Esophagus muscularis mucosa (tissue), 4 donors: ENCODE data around the gene KRTAP5-6. TPM values are rescaled to one million over a fixed set of nuclear protein-coding genes. Genes with fewer than 3 reads are reported as not detected.

Experiments
- DNase-seq: peaks from one replicate; pipeline ENCODE4 v3.0.0-alpha.2; 2017; ENCODE audit errors: extremely low spot score
- H3K27ac ChIP-seq, 4 donors: fragments of 200-600 bp; sonication (generic); replicated peaks in 1 of 4; 1 replicate in 3 of 4; 2 replicates in 1 of 4; pipeline ENCODE4 v1.5.1; 2016 to 2019; ENCODE audit warnings: mild to moderate bottlenecking in 1 of 4
- H3K27me3 ChIP-seq, 4 donors: fragments of 200-600 bp; sonication (generic); one replicate each; pipeline versions ENCODE4 v1.5.1 to v1.6.0; 2016 to 2019
- H3K36me3 ChIP-seq, 4 donors: fragments of 200-600 bp; sonication (generic); one replicate each; pipeline ENCODE4 v1.5.1; 2016 to 2019
- H3K4me1 ChIP-seq, 4 donors: fragments of 200-600 bp; sonication (generic); one replicate each; pipeline ENCODE4 v1.5.1; 2016 to 2019
- H3K4me3 ChIP-seq, 4 donors: fragments of 200-600 bp; sonication (generic); 1 replicate in 2 of 4; 2 replicates in 2 of 4; pipeline ENCODE4 v1.5.1; 2016 to 2019; ENCODE audit warnings: mild to moderate bottlenecking in 4 of 4, moderate library complexity in 1 of 4
- H3K9me3 ChIP-seq, 4 donors: fragments of 200-600 bp; sonication (generic); 1 replicate in 3 of 4; 2 replicates in 1 of 4; pipeline ENCODE4 v1.5.1; 2016 to 2019
- EP300 ChIP-seq: sonication (generic); formaldehyde crosslinking; IDR thresholded peaks from one replicate; pipeline ENCODE4 v1.6.1; 2017; ENCODE audit warnings: antibody characterized with exemption
- POLR2A ChIP-seq: fragments of 450-650 bp; IDR thresholded peaks from one replicate; pipeline ENCODE4 v1.6.1; 2017; ENCODE audit warnings: antibody characterized with exemption, moderate library complexity, mild to moderate bottlenecking, low read depth
- POLR2AphosphoS5 ChIP-seq, 2 donors: sonication (generic); formaldehyde crosslinking; IDR thresholded peaks; one replicate each; pipeline ENCODE4 v1.6.1; 2017; ENCODE audit warnings: antibody characterized with exemption in 2 of 2
- WGBS: methylation state at CpG from one replicate; pipeline ENCODE4 v1.1.5; 2018; 5-methylcytosine and 5-hydroxymethylcytosine counted together
- intact Hi-C: fragments of 100-400 bp; cut with DNase I; formaldehyde crosslinking; loops from one replicate; pipeline ENCODE4 v1.15.1; 2023
- total RNA-seq, 4 donors: library from RNA; depleted of rRNA; stranded (reverse); fragments of >200 nt; gene quantifications; one replicate each; pipeline versions ENCODE4 v1.1.0 to v1.2.1, GENCODE V29; 2016
- TF ChIP-seq, protein P1 (sequence below), 3 experiments: fragments of 200-600 bp in 2 of 3; fragments of 450-650 bp in 1 of 3; sonication (generic) in 2 of 3; IDR thresholded peaks; one replicate each; pipeline ENCODE4 v1.5.1; 2017 to 2019; ENCODE audit warnings: antibody characterized with exemption in 3 of 3, mild to moderate bottlenecking in 2 of 3, moderate library complexity in 1 of 3

The KRTAP5-6 gene
- total RNA-seq, 4 donors from 2014 or later, result not detected

DNA sequence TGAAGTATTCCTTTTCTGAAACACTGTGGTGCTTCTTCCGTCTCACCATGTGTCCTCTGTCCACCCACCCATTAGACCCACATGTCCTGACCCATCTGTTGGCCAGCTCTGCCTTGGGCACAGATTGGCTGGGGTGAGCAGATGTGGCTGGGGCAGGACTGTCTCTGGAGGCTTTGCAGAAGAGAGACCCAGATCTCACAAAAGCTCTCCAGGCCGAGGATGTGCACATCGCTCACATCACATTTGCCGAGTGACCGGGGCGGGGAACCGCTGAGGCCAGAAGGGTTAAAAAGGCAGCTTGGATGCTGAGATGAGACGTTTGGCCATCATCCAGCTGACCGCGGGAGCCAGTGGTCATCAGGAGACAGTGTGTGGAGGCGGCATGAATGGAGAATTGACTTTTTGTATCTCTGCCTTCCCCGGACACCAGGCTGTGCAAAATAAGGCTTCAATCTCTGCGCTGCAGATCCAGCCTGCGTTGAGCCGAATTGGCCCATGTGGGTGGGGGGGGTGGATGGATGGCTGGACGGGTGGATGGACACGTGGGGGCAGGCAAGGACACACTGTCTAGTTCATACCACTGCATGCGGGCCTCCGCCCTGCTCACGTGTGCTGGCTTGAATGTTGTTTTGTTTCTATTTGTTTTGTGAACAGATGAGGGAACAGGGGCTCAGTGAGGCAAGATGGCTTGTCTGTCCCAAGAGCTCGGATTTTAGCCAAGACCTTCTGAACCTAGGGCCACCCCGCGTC, 47.3 kb downstream of the KRTAP5-6 start:
- no peak overlapping the region for H3K27ac ChIP-seq
- H3K4me3 ChIP-seq, result no peak overlapping the region
- 75% methylated on average over 22 of the region's 23 CpGs for WGBS
- no peaks in the 10 kb centered on the region for H3K36me3 ChIP-seq
- H3K9me3 ChIP-seq, result no peaks in the 10 kb centered on the region
- no peak for DNase-seq
- peaks cover 0 to 41% (median 0%) of the 10 kb centered on the region in 4 donors for H3K27me3 ChIP-seq
- intact Hi-C loops, result no loop called here
- H3K4me1 ChIP-seq, result peaks cover 6 to 16% (median 11%) of the 10 kb centered on the region in 4 donors
- TF ChIP-seq POLR2A (no peak), POLR2AphosphoS5 (IDR thresholded peaks at IDR 0.05) (no peak)
- TF ChIP-seq, protein P1, sequence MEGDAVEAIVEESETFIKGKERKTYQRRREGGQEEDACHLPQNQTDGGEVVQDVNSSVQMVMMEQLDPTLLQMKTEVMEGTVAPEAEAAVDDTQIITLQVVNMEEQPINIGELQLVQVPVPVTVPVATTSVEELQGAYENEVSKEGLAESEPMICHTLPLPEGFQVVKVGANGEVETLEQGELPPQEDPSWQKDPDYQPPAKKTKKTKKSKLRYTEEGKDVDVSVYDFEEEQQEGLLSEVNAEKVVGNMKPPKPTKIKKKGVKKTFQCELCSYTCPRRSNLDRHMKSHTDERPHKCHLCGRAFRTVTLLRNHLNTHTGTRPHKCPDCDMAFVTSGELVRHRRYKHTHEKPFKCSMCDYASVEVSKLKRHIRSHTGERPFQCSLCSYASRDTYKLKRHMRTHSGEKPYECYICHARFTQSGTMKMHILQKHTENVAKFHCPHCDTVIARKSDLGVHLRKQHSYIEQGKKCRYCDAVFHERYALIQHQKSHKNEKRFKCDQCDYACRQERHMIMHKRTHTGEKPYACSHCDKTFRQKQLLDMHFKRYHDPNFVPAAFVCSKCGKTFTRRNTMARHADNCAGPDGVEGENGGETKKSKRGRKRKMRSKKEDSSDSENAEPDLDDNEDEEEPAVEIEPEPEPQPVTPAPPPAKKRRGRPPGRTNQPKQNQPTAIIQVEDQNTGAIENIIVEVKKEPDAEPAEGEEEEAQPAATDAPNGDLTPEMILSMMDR (IDR thresholded peaks at IDR 0.05), result no peak

DNA sequence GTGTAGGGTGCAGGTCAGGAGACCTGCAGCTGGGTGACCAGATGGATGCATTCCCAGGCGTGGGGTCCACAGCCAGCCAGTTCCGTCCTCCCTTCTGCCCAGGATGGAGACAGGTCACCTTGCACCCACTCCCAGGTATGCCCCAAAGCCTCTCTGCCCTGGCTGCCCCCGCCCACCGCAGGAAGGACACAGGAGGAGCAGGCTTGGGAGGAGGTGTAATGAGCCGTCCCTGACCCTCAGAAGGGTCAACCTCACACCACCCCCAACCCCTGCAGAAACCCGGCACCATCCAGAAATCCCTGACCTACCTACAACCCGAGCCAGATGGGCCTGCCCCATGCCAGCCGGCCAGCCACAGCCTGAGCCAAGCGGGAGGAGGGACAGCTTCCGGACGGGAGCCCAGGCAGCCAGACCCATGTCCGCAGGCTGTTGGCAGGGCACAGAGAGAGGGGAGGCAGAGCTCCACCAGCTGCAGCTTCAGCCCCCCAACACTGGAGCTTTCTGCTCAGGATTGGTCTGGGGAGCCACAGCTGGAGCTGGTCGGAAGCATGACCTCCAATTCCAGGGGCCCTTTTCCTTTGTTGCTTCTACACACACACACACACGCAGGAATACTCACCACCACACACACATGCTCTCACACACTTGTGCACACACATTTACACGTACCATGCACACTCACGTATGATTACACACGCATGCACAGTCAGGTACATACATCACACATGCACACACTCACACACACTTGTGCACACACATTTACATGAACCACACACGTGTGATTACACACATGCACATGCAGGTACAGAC, 48.1 kb downstream of the KRTAP5-6 start:
- H3K4me3 ChIP-seq, result no peak overlapping the region
- no peaks in the 10 kb centered on the region for H3K9me3 ChIP-seq
- 82% methylated on average over 7 of the region's 18 CpGs for WGBS
- TF ChIP-seq, protein P1 (IDR thresholded peaks at IDR 0.05), result no peak
- no peak for TF ChIP-seq POLR2A
- TF ChIP-seq POLR2AphosphoS5 (IDR thresholded peaks at IDR 0.05), result no peak
- no peak for TF ChIP-seq EP300
- no peak overlapping the region for H3K27ac ChIP-seq
- intact Hi-C loops, result no loop called here
- H3K36me3 ChIP-seq, result no peaks in the 10 kb centered on the region
- H3K4me1 ChIP-seq, result peaks cover 12 to 24% (median 19%) of the 10 kb centered on the region in 4 donors
- peaks cover 0 to 41% (median 0%) of the 10 kb centered on the region in 4 donors for H3K27me3 ChIP-seq
- DNase-seq, result no peak

DNA sequence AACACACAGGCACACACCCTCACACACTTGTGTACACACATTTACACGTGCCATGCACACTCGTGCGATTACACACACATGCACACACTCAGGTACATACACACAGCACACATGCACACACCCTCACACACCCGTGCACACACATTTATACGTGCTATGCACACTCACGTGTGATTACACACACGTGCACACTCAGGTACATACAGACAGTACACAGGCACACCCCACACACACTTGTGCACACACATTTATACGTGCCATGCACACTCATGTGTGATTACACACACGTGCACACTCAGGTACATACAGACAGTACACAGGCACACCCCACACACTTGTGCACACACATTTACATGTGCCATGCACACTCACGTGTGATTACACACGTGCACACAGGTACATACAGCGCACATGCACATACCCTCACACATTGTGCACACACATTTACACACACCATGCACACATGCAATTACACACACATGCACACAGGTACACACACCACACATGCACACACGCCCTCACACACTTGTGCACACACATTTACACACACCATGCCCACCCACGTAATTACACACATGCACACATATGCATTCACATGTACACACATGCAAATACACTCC, 48.8 kb downstream of the KRTAP5-6 start:
- intact Hi-C loops, result no loop called here
- DNase-seq, result no peak
- Histone ChIP-seq H3K4me3 (no peak overlapping the region), H3K27me3 (peaks cover 0 to 44% (median 0%) of the 10 kb centered on the region in 4 donors), H3K36me3 (no peaks in the 10 kb centered on the region), H3K4me1 (peaks cover 20 to 31% (median 26%) of the 10 kb centered on the region in 4 donors), H3K27ac (no peak overlapping the region), H3K9me3 (no peaks in the 10 kb centered on the region)
- TF ChIP-seq EP300 (no peak), POLR2A (no peak), POLR2AphosphoS5 (IDR thresholded peaks at IDR 0.05) (no peak)
- TF ChIP-seq, protein P1 (IDR thresholded peaks at IDR 0.05), result no peak
- WGBS, result 91% methylated on average over 14 of the region's 14 CpGs

DNA sequence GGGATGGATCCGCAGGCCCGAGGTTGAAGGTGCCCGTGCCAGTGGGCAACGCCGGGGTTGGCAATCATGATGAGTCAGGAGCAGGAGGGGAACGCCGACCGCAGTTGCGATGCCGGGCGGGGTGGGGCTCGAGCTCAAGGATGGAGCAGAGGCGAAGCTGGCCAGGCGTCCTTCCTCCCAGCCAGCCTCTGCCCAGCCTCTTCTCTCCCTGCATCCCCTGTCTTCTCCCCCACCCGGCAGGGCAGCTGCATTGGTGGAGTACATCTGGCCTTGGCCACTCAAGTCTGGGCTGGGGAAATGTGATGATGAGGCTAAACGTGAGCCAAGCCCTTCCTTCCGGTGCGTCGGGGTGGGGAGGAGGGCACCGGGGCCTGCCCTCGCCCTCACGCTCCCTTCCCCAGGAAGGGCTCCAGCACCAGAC, 49.5 kb downstream of the KRTAP5-6 start:
- no peak for TF ChIP-seq POLR2A
- no peak for TF ChIP-seq POLR2AphosphoS5 (IDR thresholded peaks at IDR 0.05)
- TF ChIP-seq, protein P1 (IDR thresholded peaks at IDR 0.05), result no peak
- TF ChIP-seq EP300, result no peak
- intact Hi-C loops, result no loop called here
- no peak for DNase-seq
- Histone ChIP-seq H3K27me3 (peaks cover 0 to 41% (median 0%) of the 10 kb centered on the region in 4 donors), H3K4me1 (peaks cover 27 to 38% (median 32%) of the 10 kb centered on the region in 4 donors), H3K36me3 (no peaks in the 10 kb centered on the region), H3K27ac (no peak overlapping the region), H3K4me3 (no peak overlapping the region), H3K9me3 (no peaks in the 10 kb centered on the region)
- 77% methylated on average over 18 of the region's 22 CpGs for WGBS
